WTC11 (cell line): ENCODE measurements around the gene IFI27L2. TPM values are rescaled to one million over a fixed set of nuclear protein-coding genes. Genes with fewer than 3 reads are reported as not detected.

ENCODE experiments used
- CREM ChIP-seq: sonication (generic); formaldehyde crosslinking; IDR thresholded peaks from 2 replicates; pipeline ENCODE4 v1.8.1; 2022; ENCODE audit warnings: mild to moderate bottlenecking, missing genetic modification reagents, moderate library complexity
- ELF4 ChIP-seq: sonication (generic); formaldehyde crosslinking; IDR thresholded peaks from 2 replicates; pipeline ENCODE4 v1.8.1; 2022; ENCODE audit warnings: low read depth, mild to moderate bottlenecking, moderate library complexity, missing genetic modification reagents
- FOXP1 ChIP-seq: sonication (generic); formaldehyde crosslinking; IDR thresholded peaks from 2 replicates; pipeline ENCODE4 v1.8.0; 2022; ENCODE audit warnings: missing genetic modification reagents, mild to moderate bottlenecking, moderate library complexity, borderline replicate concordance
- GTF2I ChIP-seq: fragments of 250-450 bp; sonication (Bioruptor Pico); conservative IDR thresholded peaks from 2 replicates; pipeline ENCODE4 v1.4.0; 2021; ENCODE audit warnings: mild to moderate bottlenecking
- NFE2L1 ChIP-seq: sonication (generic); formaldehyde crosslinking; IDR thresholded peaks from 2 replicates; pipeline ENCODE4 v1.8.1; 2023; ENCODE audit warnings: missing genetic modification reagents
- PRRX2 ChIP-seq: fragments of 250-450 bp; sonication (Bioruptor Pico); IDR thresholded peaks from 2 replicates; pipeline ENCODE4 v1.8.0; 2021; ENCODE audit warnings: mild to moderate bottlenecking
- SP1 ChIP-seq: sonication (generic); formaldehyde crosslinking; conservative IDR thresholded peaks from 2 replicates; pipeline ENCODE4 v1.8.1; 2022; ENCODE audit warnings: missing genetic modification reagents
- TP53 ChIP-seq: sonication (generic); formaldehyde crosslinking; IDR thresholded peaks from 2 replicates; pipeline ENCODE4 v1.8.1; 2023; ENCODE audit warnings: mild to moderate bottlenecking, missing genetic modification reagents
- total RNA-seq: library from RNA; stranded (reverse); gene quantifications from 3 replicates; pipeline ENCODE4 v1.2.3, GENCODE V29; 2021
- TF ChIP-seq, protein P1 (sequence below): sonication (generic); formaldehyde crosslinking; IDR thresholded peaks from 2 replicates; pipeline ENCODE4 v1.8.0; 2023; ENCODE audit warnings: missing genetic modification reagents, mild to moderate bottlenecking, borderline replicate concordance
- TF ChIP-seq, protein P2 (sequence below): sonication (generic); formaldehyde crosslinking; IDR thresholded peaks from 2 replicates; pipeline ENCODE4 v1.8.1; 2023; ENCODE audit warnings: mild to moderate bottlenecking, moderate library complexity, missing genetic modification reagents
- TF ChIP-seq, protein P3 (sequence below): fragments of 250-450 bp; sonication (Bioruptor Pico); IDR thresholded peaks from 2 replicates; pipeline ENCODE4 v1.9.0; 2021; ENCODE audit warnings: moderate library complexity, mild to moderate bottlenecking, inconsistent platforms, borderline replicate concordance
- TF ChIP-seq, protein P4 (sequence below): sonication (generic); formaldehyde crosslinking; IDR thresholded peaks from 2 replicates; pipeline ENCODE4 v1.8.1; 2023; ENCODE audit warnings: mild to moderate bottlenecking, missing genetic modification reagents
- TF ChIP-seq, protein P5 (sequence below): sonication (generic); formaldehyde crosslinking; IDR thresholded peaks from 2 replicates; pipeline ENCODE4 v1.8.0; 2023; ENCODE audit warnings: mild to moderate bottlenecking, missing genetic modification reagents
- TF ChIP-seq, protein P6 (sequence below): sonication (generic); formaldehyde crosslinking; IDR thresholded peaks from 2 replicates; pipeline ENCODE4 v1.8.0; 2022; ENCODE audit warnings: mild to moderate bottlenecking, missing genetic modification reagents
- TF ChIP-seq, protein P7 (sequence below): sonication (generic); formaldehyde crosslinking; IDR thresholded peaks from 2 replicates; pipeline ENCODE4 v1.8.1; 2022; ENCODE audit warnings: mild to moderate bottlenecking, moderate library complexity, missing genetic modification reagents

The IFI27L2 gene
- total RNA-seq, 1 experiment from 2014 or later: 22.1 TPM

DNA sequence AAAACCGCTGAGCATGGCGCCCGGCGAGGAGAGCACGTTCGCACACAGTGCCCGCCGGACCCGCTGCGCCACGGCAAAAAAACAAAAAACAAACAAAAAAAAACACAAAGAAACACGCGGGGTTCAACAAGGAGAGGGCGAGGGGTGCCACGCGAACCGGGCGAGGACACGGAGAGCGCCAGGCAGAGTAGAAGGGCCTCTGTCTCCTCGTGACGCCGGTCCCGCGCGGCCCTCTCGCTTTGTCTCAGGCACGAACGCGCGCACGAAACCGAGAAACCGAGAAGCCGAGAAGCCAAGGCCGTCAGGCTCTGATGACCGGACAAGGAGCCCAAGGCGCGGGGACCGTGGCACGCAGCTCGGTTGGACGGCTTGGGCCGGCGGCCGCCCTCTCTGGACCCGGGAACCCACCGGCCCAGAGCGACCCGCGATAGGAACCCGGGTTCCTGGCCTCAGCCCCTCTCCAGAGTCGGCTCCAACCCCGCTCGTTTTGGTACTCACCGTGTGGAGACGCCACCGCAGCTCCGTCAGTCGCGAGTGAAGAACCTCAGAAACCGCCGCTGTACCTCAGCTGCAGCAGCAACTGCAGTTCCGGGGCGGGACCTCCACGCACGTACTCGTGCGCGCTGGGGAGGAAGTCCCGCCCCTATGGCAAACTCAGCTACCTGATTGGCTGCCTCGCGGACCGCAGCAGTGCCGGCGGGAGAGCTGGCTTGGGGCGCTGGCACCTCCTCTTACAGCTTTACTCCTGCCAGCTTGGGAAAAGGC lies 48.6 kb downstream of the IFI27L2 start, which contains the start of the genes DDX24 and IFI27L1 (continued):
- TF ChIP-seq, protein P1, sequence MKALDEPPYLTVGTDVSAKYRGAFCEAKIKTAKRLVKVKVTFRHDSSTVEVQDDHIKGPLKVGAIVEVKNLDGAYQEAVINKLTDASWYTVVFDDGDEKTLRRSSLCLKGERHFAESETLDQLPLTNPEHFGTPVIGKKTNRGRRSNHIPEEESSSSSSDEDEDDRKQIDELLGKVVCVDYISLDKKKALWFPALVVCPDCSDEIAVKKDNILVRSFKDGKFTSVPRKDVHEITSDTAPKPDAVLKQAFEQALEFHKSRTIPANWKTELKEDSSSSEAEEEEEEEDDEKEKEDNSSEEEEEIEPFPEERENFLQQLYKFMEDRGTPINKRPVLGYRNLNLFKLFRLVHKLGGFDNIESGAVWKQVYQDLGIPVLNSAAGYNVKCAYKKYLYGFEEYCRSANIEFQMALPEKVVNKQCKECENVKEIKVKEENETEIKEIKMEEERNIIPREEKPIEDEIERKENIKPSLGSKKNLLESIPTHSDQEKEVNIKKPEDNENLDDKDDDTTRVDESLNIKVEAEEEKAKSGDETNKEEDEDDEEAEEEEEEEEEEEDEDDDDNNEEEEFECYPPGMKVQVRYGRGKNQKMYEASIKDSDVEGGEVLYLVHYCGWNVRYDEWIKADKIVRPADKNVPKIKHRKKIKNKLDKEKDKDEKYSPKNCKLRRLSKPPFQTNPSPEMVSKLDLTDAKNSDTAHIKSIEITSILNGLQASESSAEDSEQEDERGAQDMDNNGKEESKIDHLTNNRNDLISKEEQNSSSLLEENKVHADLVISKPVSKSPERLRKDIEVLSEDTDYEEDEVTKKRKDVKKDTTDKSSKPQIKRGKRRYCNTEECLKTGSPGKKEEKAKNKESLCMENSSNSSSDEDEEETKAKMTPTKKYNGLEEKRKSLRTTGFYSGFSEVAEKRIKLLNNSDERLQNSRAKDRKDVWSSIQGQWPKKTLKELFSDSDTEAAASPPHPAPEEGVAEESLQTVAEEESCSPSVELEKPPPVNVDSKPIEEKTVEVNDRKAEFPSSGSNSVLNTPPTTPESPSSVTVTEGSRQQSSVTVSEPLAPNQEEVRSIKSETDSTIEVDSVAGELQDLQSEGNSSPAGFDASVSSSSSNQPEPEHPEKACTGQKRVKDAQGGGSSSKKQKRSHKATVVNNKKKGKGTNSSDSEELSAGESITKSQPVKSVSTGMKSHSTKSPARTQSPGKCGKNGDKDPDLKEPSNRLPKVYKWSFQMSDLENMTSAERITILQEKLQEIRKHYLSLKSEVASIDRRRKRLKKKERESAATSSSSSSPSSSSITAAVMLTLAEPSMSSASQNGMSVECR (CRISPR knock-in tag): peak; percentile 63
- TF ChIP-seq, protein P2, sequence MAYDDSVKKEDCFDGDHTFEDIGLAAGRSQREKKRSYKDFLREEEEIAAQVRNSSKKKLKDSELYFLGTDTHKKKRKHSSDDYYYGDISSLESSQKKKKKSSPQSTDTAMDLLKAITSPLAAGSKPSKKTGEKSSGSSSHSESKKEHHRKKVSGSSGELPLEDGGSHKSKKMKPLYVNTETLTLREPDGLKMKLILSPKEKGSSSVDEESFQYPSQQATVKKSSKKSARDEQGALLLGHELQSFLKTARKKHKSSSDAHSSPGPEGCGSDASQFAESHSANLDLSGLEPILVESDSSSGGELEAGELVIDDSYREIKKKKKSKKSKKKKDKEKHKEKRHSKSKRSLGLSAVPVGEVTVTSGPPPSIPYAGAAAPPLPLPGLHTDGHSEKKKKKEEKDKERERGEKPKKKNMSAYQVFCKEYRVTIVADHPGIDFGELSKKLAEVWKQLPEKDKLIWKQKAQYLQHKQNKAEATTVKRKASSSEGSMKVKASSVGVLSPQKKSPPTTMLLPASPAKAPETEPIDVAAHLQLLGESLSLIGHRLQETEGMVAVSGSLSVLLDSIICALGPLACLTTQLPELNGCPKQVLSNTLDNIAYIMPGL (CRISPR knock-in tag): peak; percentile 71
- TF ChIP-seq, protein P3, sequence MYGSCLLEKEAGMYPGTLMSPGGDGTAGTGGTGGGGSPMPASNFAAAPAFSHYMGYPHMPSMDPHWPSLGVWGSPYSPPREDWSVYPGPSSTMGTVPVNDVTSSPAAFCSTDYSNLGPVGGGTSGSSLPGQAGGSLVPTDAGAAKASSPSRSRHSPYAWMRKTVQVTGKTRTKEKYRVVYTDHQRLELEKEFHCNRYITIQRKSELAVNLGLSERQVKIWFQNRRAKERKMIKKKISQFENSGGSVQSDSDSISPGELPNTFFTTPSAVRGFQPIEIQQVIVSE (CRISPR knock-in tag): no peak
- TF ChIP-seq, protein P4, sequence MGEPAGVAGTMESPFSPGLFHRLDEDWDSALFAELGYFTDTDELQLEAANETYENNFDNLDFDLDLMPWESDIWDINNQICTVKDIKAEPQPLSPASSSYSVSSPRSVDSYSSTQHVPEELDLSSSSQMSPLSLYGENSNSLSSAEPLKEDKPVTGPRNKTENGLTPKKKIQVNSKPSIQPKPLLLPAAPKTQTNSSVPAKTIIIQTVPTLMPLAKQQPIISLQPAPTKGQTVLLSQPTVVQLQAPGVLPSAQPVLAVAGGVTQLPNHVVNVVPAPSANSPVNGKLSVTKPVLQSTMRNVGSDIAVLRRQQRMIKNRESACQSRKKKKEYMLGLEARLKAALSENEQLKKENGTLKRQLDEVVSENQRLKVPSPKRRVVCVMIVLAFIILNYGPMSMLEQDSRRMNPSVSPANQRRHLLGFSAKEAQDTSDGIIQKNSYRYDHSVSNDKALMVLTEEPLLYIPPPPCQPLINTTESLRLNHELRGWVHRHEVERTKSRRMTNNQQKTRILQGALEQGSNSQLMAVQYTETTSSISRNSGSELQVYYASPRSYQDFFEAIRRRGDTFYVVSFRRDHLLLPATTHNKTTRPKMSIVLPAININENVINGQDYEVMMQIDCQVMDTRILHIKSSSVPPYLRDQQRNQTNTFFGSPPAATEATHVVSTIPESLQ (CRISPR knock-in tag): no peak
- TF ChIP-seq SP1 (CRISPR knock-in tag) (peak; percentile 67), TP53 (no peak), GTF2I (CRISPR knock-in tag) (no peak), FOXP1 (CRISPR knock-in tag) (peak; percentile 76; the same call in 1 of the 2 replicates), NFE2L1 (no peak), ELF4 (no peak), CREM (CRISPR knock-in tag) (no peak; the same call in 1 of the 2 replicates), PRRX2 (CRISPR knock-in tag) (no peak)
- TF ChIP-seq, protein P5, sequence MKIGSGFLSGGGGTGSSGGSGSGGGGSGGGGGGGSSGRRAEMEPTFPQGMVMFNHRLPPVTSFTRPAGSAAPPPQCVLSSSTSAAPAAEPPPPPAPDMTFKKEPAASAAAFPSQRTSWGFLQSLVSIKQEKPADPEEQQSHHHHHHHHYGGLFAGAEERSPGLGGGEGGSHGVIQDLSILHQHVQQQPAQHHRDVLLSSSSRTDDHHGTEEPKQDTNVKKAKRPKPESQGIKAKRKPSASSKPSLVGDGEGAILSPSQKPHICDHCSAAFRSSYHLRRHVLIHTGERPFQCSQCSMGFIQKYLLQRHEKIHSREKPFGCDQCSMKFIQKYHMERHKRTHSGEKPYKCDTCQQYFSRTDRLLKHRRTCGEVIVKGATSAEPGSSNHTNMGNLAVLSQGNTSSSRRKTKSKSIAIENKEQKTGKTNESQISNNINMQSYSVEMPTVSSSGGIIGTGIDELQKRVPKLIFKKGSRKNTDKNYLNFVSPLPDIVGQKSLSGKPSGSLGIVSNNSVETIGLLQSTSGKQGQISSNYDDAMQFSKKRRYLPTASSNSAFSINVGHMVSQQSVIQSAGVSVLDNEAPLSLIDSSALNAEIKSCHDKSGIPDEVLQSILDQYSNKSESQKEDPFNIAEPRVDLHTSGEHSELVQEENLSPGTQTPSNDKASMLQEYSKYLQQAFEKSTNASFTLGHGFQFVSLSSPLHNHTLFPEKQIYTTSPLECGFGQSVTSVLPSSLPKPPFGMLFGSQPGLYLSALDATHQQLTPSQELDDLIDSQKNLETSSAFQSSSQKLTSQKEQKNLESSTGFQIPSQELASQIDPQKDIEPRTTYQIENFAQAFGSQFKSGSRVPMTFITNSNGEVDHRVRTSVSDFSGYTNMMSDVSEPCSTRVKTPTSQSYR (CRISPR knock-in tag): no peak
- TF ChIP-seq, protein P6, sequence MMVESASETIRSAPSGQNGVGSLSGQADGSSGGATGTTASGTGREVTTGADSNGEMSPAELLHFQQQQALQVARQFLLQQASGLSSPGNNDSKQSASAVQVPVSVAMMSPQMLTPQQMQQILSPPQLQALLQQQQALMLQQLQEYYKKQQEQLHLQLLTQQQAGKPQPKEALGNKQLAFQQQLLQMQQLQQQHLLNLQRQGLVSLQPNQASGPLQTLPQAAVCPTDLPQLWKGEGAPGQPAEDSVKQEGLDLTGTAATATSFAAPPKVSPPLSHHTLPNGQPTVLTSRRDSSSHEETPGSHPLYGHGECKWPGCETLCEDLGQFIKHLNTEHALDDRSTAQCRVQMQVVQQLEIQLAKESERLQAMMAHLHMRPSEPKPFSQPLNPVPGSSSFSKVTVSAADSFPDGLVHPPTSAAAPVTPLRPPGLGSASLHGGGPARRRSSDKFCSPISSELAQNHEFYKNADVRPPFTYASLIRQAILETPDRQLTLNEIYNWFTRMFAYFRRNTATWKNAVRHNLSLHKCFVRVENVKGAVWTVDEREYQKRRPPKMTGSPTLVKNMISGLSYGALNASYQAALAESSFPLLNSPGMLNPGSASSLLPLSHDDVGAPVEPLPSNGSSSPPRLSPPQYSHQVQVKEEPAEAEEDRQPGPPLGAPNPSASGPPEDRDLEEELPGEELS: peak; percentile 80
- TF ChIP-seq, protein P7, sequence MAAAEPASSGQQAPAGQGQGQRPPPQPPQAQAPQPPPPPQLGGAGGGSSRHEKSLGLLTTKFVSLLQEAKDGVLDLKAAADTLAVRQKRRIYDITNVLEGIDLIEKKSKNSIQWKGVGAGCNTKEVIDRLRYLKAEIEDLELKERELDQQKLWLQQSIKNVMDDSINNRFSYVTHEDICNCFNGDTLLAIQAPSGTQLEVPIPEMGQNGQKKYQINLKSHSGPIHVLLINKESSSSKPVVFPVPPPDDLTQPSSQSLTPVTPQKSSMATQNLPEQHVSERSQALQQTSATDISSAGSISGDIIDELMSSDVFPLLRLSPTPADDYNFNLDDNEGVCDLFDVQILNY: peak; percentile 51
- TF ChIP-seq, all 79 proteins: peak for 20
